HCT116 (cell line): ENCODE results near the gene CRYBG2. TPM values are rescaled to one million over a fixed set of nuclear protein-coding genes. Genes with fewer than 3 reads are reported as not detected.

Experiments
- ATAC-seq: fragments of 200-7000 bp; cut with Tn5 transposase; 2 replicates; pipeline ENCODE4 v1.9.1; 2020; ENCODE audit warnings: mild to moderate bottlenecking, moderate library complexity
- BruUV-seq: library from RNA; stranded (reverse); fragments of 400-500 nt; replicated peaks from 2 replicates; lab custom pipeline; 2021; lab: Mats Ljungman, UMichigan
- CTCF ChIA-PET: fragments of 300-600 bp; sonication (Branson Sonifier 250); formaldehyde crosslinking; loops from one replicate; lab custom pipeline; 2021; ENCODE audit warnings: antibody characterized with exemption; lab: Charles Lee
- POLR2A ChIA-PET: fragments of 300-600, 350-600 bp; sonication (Branson Sonifier 250); formaldehyde crosslinking; loops from one replicate; lab custom pipeline; 2021; ENCODE audit warnings: antibody characterized with exemption; lab: Charles Lee
- RAD21 ChIA-PET, 2 experiments: fragments of 300-600 bp; sonication (Branson Sonifier 250); formaldehyde crosslinking; loops; one replicate each; lab custom pipeline; 2023; ENCODE audit warnings: low total read pairs in 2 of 2; ENCODE audit not compliant: uncharacterized antibody in 2 of 2, unreplicated experiment in 2 of 2, low non-redundant PET in 1 of 2; lab: Charles Lee
- DNase-seq: peaks from one replicate; pipeline ENCODE4 v3.0.0-alpha.2; 2010; ENCODE audit warnings: low read depth, low spot score
- H2AFZ ChIP-seq: fragments of 200-600 bp; shearing (Covaris generic), sonication (generic); 2 replicates; pipeline ENCODE4 v1.6.1; 2017; ENCODE audit warnings: low read depth, mixed run types, mixed read lengths, antibody characterized with exemption, low read length; ENCODE audit not compliant: poor library complexity, severe bottlenecking
- H3K27ac ChIP-seq: 2 replicates; pipeline ENCODE4 v1.5.1; 2012; ENCODE audit warnings: low read depth, low read length
- H3K27me3 ChIP-seq: fragments of 200-600 bp; sonication (generic); 2 replicates; pipeline ENCODE4 v1.6.1; 2016; ENCODE audit warnings: mixed run types, low read length, mixed read lengths; ENCODE audit not compliant: insufficient read depth
- H3K36me3 ChIP-seq, 2 experiments: fragments of 200-500 bp in 1 of 2; fragments of 200-600 bp in 1 of 2; sonication (Bioruptor generic) in 1 of 2; sonication (generic) in 1 of 2; 2 replicates each; pipeline versions ENCODE4 v1.5.1 to v1.6.1; 2014 to 2016; ENCODE audit warnings: low read length in 2 of 2, inconsistent platforms in 1 of 2, mixed read lengths in 1 of 2, mixed run types in 1 of 2; ENCODE audit not compliant: insufficient read depth in 2 of 2, control insufficient read depth in 1 of 2
- H3K4me1 ChIP-seq, 2 experiments: fragments of 200-600 bp in 1 of 2; sonication (generic) in 1 of 2; 2 replicates each; pipeline versions ENCODE4 v1.5.1 to v1.6.1; 2012 to 2017; ENCODE audit warnings: low read length in 2 of 2, inconsistent platforms in 1 of 2, mild to moderate bottlenecking in 1 of 2, mixed read lengths in 1 of 2, mixed run types in 1 of 2, moderate library complexity in 1 of 2; ENCODE audit not compliant: insufficient read depth in 2 of 2, control insufficient read depth in 1 of 2
- H3K4me2 ChIP-seq: fragments of 200-600 bp; sonication (generic); 2 replicates; pipeline ENCODE4 v1.6.1; 2017; ENCODE audit warnings: mixed run types, low read length, mixed read lengths
- H3K4me3 ChIP-seq, 2 experiments: fragments of 200-600 bp in 1 of 2; sonication (generic) in 1 of 2; replicated peaks in 1 of 2; 2 replicates each; pipeline ENCODE4 v1.5.1; 2011 to 2016; ENCODE audit warnings: low read length in 2 of 2, control low read depth in 1 of 2, low read depth in 1 of 2, mild to moderate bottlenecking in 1 of 2, mixed read lengths in 1 of 2, mixed run types in 1 of 2
- H3K79me2 ChIP-seq: fragments of 200-600 bp; sonication (generic); 2 replicates; pipeline ENCODE4 v1.6.1; 2017; ENCODE audit warnings: mild to moderate bottlenecking, mixed run types, low read length, moderate library complexity, mixed read lengths; ENCODE audit not compliant: insufficient read depth
- H3K9ac ChIP-seq: fragments of 200-600 bp; sonication (generic); 2 replicates; pipeline ENCODE4 v1.6.1; 2016; ENCODE audit warnings: low read length, mixed read lengths
- H3K9me2 ChIP-seq: fragments of 200-600 bp; sonication (generic), shearing (Covaris generic); 2 replicates; pipeline ENCODE4 v1.6.1; 2017; ENCODE audit warnings: mixed run types, mild to moderate bottlenecking, moderate library complexity; ENCODE audit not compliant: insufficient read depth
- H3K9me3 ChIP-seq, 2 experiments: fragments of 200-500 bp in 1 of 2; fragments of 200-600 bp in 1 of 2; sonication (Bioruptor generic) in 1 of 2; sonication (generic) in 1 of 2; 2 replicates each; pipeline ENCODE4 v1.6.1; 2014 to 2017; ENCODE audit warnings: low read length in 2 of 2, mixed read lengths in 2 of 2, inconsistent platforms in 1 of 2, low read depth in 1 of 2, mild to moderate bottlenecking in 1 of 2, mixed run types in 1 of 2, moderate library complexity in 1 of 2; ENCODE audit not compliant: control insufficient read depth in 1 of 2, insufficient read depth in 1 of 2
- H4K20me1 ChIP-seq: fragments of 200-600 bp; sonication (generic), shearing (Covaris generic); 2 replicates; pipeline ENCODE4 v1.6.1; 2017; ENCODE audit warnings: mixed run types, mild to moderate bottlenecking, moderate library complexity; ENCODE audit not compliant: insufficient read depth
- CEBPB ChIP-seq: IDR thresholded peaks from 2 replicates; pipeline ENCODE4 v1.6.1; 2012; ENCODE audit warnings: low read depth
- ELF1 ChIP-seq: IDR thresholded peaks from 2 replicates; pipeline ENCODE4 v1.6.1; 2012; ENCODE audit warnings: low read depth, borderline replicate concordance
- EZH2 ChIP-seq: fragments of 200-600 bp; sonication (generic); IDR thresholded peaks from 2 replicates; pipeline ENCODE4 v1.6.1; 2017; ENCODE audit warnings: antibody characterized with exemption, mixed run types
- FOSL1 ChIP-seq: IDR thresholded peaks from 2 replicates; pipeline ENCODE4 v1.6.1; 2012; ENCODE audit warnings: low read depth
- JUND ChIP-seq: IDR thresholded peaks from 2 replicates; pipeline ENCODE4 v1.6.1; 2012
- RAD21 ChIP-seq: IDR thresholded peaks from 2 replicates; pipeline ENCODE4 v1.6.1; 2012; ENCODE audit warnings: low read depth, mild to moderate bottlenecking
- SP1 ChIP-seq: IDR thresholded peaks from 2 replicates; pipeline ENCODE4 v1.6.1; 2012; ENCODE audit warnings: low read depth
- TCF7L2 ChIP-seq: IDR thresholded peaks from 2 replicates; pipeline ENCODE4 v1.7.0; 2011; ENCODE audit warnings: borderline replicate concordance, inconsistent platforms; ENCODE audit not compliant: insufficient read depth, insufficient read length; ENCODE audit errors: extremely low read depth
- intact Hi-C: fragments of 100-400 bp; cut with micrococcal nuclease; formaldehyde crosslinking; loops from 2 replicates; pipeline ENCODE4 v1.10.0; 2022
- total RNA-seq: library from RNA; stranded (reverse); gene quantifications from one replicate; pipeline ENCODE4 v1.2.1, GENCODE V29; 2021; ENCODE audit not compliant: unreplicated experiment
- TF ChIP-seq, protein P1 (sequence below): IDR thresholded peaks from 2 replicates; pipeline ENCODE4 v1.6.1; 2012
- TF ChIP-seq, protein P2 (sequence below): IDR thresholded peaks from 2 replicates; pipeline ENCODE4 v1.6.1; 2012

CRYBG2 gene
- total RNA-seq, 1 experiment from 2014 or later: 10.5 TPM

DNA sequence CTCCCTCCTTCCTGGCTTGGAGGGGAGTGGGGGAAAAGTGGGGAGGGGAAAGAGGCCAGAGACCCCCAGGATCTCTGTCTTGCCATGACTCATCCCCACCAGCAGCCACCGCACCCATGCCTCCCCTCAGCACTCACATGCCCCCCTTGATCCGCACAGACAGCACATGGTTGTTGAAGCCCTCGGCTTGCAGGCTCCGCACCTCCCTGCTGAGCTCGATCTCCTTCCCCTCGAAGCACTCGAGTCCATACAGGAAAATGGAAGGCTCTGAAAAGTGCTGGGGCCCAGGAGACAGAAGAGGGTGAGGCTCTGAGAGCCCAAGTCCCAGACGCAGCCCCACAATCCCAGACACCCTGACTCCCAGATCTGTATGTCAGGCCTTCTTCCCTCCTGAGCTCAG is 25.3 kb downstream of the CRYBG2 start:
- H4K20me1 ChIP-seq: no peaks in the 10 kb centered on the region
- H3K4me1 ChIP-seq: peaks cover 0 to 5% of the 10 kb centered on the region in 2 experiments; a peak in 2 of 4 replicates
- H3K79me2 ChIP-seq: no peaks in the 10 kb centered on the region
- ChIA-PET RAD21 (no interaction called here), POLR2A (no interaction called here), CTCF (no interaction called here)
- DNase-seq (no peak), ATAC-seq (no peak)
- H3K4me3 ChIP-seq: no peak overlapping the region
- H3K36me3 ChIP-seq: peaks cover 0 to 11% of the 10 kb centered on the region in 2 experiments; a peak in 2 of 4 replicates
- no TSS peak for BruUV-seq
- H3K4me2 ChIP-seq: no peak overlapping the region
- no peak overlapping the region for H3K27ac ChIP-seq
- no peak overlapping the region for H3K9ac ChIP-seq
- H3K27me3 ChIP-seq: no peaks in the 10 kb centered on the region
- H3K9me3 ChIP-seq: no peaks in the 10 kb centered on the region
- intact Hi-C loops: no loop called here
- no peaks in the 10 kb centered on the region for H3K9me2 ChIP-seq
- H2AFZ ChIP-seq: no peak overlapping the region
- TF ChIP-seq RAD21: no peak
- no peak for TF ChIP-seq EZH2
- TF ChIP-seq, protein P1, sequence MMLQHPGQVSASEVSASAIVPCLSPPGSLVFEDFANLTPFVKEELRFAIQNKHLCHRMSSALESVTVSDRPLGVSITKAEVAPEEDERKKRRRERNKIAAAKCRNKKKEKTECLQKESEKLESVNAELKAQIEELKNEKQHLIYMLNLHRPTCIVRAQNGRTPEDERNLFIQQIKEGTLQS: no peak
- TF ChIP-seq ELF1: no peak
- no peak for TF ChIP-seq FOSL1
- TF ChIP-seq, protein P2, sequence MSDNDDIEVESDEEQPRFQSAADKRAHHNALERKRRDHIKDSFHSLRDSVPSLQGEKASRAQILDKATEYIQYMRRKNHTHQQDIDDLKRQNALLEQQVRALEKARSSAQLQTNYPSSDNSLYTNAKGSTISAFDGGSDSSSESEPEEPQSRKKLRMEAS: no peak
- no peak for TF ChIP-seq SP1

DNA sequence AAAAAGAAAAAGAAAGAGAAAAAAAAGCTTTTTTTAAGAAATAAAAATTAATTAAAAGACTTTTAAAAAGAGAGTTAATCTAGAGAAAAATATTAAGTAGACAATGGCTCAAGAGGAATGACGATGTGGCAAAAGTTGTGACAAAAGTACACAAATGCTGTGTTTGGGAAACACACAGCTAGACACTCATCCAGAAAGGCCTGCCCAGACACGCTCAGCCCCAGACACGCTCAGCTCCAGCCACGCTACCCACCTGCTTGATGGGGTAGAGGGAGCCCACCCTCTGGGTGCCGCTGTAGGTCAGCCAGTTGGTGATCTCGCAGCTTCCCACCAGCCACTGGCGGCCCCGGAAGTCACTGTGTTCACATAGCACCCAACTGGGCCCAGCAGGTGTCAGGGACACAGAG is 26.0 kb downstream of the CRYBG2 start:
- ChIA-PET POLR2A (interaction anchor here (0.7 kb wide), 1 partner anchor 89 kb away, joined by 3 read pairs; no protein-coding TSS in a partner anchor), RAD21 (no interaction called here), CTCF (no interaction called here)
- no peak for TF ChIP-seq FOSL1
- TF ChIP-seq, protein P2: no peak
- TF ChIP-seq RAD21: no peak
- no peak for TF ChIP-seq CEBPB
- TF ChIP-seq JUND: no peak
- TF ChIP-seq, protein P1: no peak
- TF ChIP-seq TCF7L2: no peak
- BruUV-seq: no TSS peak
- Histone ChIP-seq H4K20me1 (no peaks in the 10 kb centered on the region), H3K27me3 (no peaks in the 10 kb centered on the region), H3K79me2 (no peaks in the 10 kb centered on the region), H3K4me3 (no peak overlapping the region), H3K36me3 (peaks cover 0 to 11% of the 10 kb centered on the region in 2 experiments; a peak in 2 of 4 replicates), H3K9me2 (no peaks in the 10 kb centered on the region), H3K9ac (no peak overlapping the region), H3K4me1 (peaks cover 0 to 5% of the 10 kb centered on the region in 2 experiments; a peak in 2 of 4 replicates), H3K9me3 (no peaks in the 10 kb centered on the region), H2AFZ (no peak overlapping the region), H3K27ac (no peak overlapping the region), H3K4me2 (no peak overlapping the region)
- ATAC-seq (no peak), DNase-seq (no peak)
- intact Hi-C loops: no loop called here
